ENCODE data around the gene GALNT14.
"Not testable (repeated sequence)": the region's sequence is repeated elsewhere in the genome, so short reads cannot be mapped to it uniquely, and the experiment has no call there.

GALNT14 gene

DNA sequence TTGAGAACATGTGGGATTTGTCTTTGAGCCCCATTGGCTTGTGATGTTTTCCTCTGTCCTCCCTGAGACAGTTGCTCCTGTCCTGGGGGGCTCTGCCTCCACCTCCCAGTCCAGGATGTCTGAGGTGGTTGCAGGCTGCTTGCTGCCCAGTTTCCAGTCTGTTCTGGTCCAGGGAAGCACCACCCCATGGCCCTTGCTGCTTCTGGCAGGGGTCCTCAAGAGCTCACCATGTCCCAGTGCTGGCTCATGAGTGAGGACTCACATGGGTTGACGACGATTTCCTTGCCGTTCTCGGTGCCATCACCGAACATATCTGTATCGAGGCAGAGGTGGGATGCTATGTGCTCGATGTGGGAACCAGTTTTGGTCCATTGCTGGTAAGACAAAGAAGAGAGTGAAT is 227.6 kb downstream of the GALNT14 start:
- peaks cover 3% of the 10 kb centered on the region for H3K4me1 ChIP-seq

DNA sequence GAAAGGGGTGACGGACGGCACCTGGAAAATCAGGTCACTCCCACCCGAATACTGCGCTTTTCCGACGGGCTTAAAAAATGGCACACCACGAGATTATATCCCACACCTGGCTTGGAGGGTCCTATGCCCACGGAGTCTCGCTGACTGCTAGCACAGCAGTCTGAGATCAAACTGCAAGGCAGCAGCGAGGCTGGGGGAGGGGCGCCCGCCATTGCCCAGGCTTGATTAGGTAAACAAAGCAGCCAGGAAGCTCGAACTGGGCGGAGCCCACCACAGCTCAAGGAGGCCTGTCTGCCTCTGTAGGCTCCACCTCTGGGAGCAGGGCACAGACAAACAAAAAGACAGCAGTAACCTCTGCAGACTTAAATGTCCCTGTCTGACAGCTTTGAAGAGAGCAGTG is 233.8 kb downstream of the GALNT14 start:
- not testable (repeated sequence) for DNase-seq; H3K27me3 ChIP-seq; H3K36me3 ChIP-seq; H3K4me1 ChIP-seq; H3K9me3 ChIP-seq; H3K4me3 ChIP-seq (ENCODE audit: low read depth, low read length)

More for the DNA sequence above, 227.6 kb downstream of the GALNT14 start:
- no peak for TF ChIP-seq CTCF (IDR thresholded peaks at IDR 0.05; ENCODE audit: low read depth, low read length)
- Histone ChIP-seq H3K4me3 (ENCODE audit: low read depth, low read length) (no peak overlapping the region), H3K27me3 (no peaks in the 10 kb centered on the region), H3K36me3 (no peaks in the 10 kb centered on the region; the same call in 1 of the 2 replicates), H3K9me3 (no peaks in the 10 kb centered on the region)
- DNase-seq, result no peak

- Histone ChIP-seq H3K4me3 (ENCODE audit: low read depth, low read length) (no peak overlapping the region), H3K9me3 (no peaks in the 10 kb centered on the region), H3K36me3 (no peaks in the 10 kb centered on the region), H3K4me1 (no peaks in the 10 kb centered on the region), H3K27me3 (no peaks in the 10 kb centered on the region)
- DNase-seq, result no peak
- no peak for TF ChIP-seq CTCF (IDR thresholded peaks at IDR 0.05; ENCODE audit: low read depth, low read length)
Measured at GRCh38 chr2:30903326-30903725, 234.9 kb downstream of the GALNT14 start.

GRCh38 chr2:30900381-30900780 is 237.9 kb downstream of the GALNT14 start:
- H3K9me3 ChIP-seq, result no peaks in the 10 kb centered on the region
- H3K4me3 ChIP-seq (ENCODE audit: low read depth, low read length), result no peak overlapping the region
- no peak for TF ChIP-seq CTCF (IDR thresholded peaks at IDR 0.05; ENCODE audit: low read depth, low read length)
- no peaks in the 10 kb centered on the region for H3K27me3 ChIP-seq
- no peak for DNase-seq
- H3K36me3 ChIP-seq, result no peaks in the 10 kb centered on the region
- H3K4me1 ChIP-seq, result no peaks in the 10 kb centered on the region

DNA sequence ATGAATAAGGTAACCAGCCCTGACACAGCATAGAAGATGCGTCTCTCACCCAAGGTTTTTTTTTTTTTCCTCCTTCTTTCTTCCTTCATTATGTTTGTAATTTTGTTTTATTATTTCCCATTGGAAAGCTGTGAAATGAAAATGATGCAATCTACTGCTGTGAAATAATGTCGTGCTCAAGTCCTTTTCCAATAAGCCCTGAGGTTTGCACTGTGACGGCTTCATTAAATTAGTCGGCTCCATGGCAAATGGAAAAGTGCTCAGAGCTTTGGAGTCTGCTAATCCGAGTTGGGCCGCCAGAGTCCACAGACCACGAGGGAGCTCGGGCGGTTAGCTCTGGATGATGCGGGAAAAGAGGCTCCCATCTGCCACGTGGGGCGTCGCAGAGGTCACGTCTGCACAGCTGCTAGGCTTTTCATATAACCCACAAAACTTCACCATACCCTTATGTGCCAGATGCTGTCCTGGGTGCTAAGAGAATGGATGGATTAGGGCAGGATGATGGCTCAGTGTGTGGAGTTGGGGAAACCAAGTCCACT is 238.7 kb downstream of the GALNT14 start:
- no peaks in the 10 kb centered on the region for H3K9me3 ChIP-seq
- no peak overlapping the region for H3K4me3 ChIP-seq (ENCODE audit: low read depth, low read length)
- no peaks in the 10 kb centered on the region for H3K36me3 ChIP-seq
- DNase-seq, result no peak
- no peaks in the 10 kb centered on the region for H3K27me3 ChIP-seq
- no peak for TF ChIP-seq CTCF (IDR thresholded peaks at IDR 0.05; ENCODE audit: low read depth, low read length)
- H3K4me1 ChIP-seq, result no peaks in the 10 kb centered on the region

DNA sequence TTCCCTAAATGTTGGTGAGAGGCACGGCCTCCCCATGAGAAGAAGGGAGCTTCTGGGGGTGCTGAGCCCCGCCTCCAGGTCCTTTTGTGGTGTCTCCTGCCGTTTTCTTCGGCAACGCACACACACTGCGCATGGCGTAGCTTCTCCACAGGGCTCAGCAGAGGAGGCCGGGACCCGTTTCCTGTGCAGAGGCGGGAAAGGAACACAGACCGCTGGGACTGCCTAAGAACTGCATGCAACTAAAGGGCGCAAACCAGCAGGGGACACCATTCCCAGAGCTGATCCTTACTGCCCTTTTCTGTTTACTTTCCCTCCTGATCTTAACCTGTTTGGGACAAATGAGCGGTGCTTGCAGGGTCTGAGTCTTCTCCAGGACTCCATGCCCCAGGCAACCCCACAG is 240.7 kb downstream of the GALNT14 start:
- H3K27me3 ChIP-seq, result no peaks in the 10 kb centered on the region
- no peaks in the 10 kb centered on the region for H3K4me1 ChIP-seq
- H3K36me3 ChIP-seq, result no peaks in the 10 kb centered on the region
- H3K4me3 ChIP-seq (ENCODE audit: low read depth, low read length), result no peak overlapping the region
- TF ChIP-seq CTCF (IDR thresholded peaks at IDR 0.05; ENCODE audit: low read depth, low read length), result no peak
- DNase-seq, result no peak
- no peaks in the 10 kb centered on the region for H3K9me3 ChIP-seq

Data from BE2C (cell line).